ENCODE measurements around the gene PTK6. TPM values are rescaled to one million over a fixed set of nuclear protein-coding genes. Genes with fewer than 3 reads are reported as not detected.
A peak's percentile ranks its signal among the peaks of the same experiment; 100 is the strongest.

PTK6 gene
- total RNA-seq, 1 experiment from 2014 or later = 6.7 TPM

DNA sequence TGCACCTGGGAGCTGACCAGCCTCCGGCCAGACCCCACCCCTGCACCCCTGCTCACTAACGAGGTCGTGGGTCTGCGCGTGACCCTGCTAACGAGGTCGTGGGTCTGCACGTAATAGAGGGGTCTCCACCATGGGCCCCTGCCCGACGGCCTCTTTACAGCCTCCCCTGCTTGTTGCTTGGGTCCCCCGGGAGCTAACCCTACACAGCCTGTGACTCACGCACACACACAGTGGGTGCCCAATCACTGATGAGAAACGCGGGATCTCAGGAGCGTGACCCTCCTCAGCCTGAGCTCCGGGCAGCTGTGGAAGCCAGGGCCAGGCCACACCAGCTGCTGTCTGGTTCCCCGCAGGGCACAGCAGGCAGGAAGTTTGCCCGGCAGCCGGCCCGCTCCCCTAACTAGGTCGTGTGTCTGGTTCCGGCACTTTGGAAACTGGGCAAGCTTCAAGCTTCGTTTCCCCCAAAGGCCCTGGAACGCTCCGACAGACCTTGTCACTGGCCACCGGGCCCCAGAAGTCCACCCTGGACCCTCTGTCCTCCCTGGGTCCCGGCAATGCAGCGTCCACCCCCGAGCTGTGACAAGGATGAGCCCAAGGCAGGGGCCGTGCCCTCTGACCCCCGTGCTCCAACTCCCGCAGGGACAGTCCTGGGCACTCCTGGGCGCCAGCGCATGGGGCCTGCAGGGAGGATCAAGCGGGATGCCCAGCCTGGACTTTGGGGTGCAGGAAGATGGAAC is 767 bp downstream of the PTK6 start:
- TF ChIP-seq EZH2 (IDR thresholded peaks at IDR 0.05) (no peak), FOSL1 (IDR thresholded peaks at IDR 0.05; ENCODE audit: low read depth) (no peak), SP1 (IDR thresholded peaks at IDR 0.05; ENCODE audit: low read depth) (no peak), POLR2AphosphoS5 (IDR thresholded peaks at IDR 0.05; ENCODE audit: low read depth, low read length) (peak; percentile 38; the same call in 1 of the 2 replicates)
- TF ChIP-seq, protein P1, sequence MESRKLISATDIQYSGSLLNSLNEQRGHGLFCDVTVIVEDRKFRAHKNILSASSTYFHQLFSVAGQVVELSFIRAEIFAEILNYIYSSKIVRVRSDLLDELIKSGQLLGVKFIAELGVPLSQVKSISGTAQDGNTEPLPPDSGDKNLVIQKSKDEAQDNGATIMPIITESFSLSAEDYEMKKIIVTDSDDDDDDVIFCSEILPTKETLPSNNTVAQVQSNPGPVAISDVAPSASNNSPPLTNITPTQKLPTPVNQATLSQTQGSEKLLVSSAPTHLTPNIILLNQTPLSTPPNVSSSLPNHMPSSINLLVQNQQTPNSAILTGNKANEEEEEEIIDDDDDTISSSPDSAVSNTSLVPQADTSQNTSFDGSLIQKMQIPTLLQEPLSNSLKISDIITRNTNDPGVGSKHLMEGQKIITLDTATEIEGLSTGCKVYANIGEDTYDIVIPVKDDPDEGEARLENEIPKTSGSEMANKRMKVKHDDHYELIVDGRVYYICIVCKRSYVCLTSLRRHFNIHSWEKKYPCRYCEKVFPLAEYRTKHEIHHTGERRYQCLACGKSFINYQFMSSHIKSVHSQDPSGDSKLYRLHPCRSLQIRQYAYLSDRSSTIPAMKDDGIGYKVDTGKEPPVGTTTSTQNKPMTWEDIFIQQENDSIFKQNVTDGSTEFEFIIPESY (IDR thresholded peaks at IDR 0.05; ENCODE audit: extremely low read depth, insufficient replicate concordance, low read length) = no peak
- no peaks in the 10 kb centered on the region for H4K20me1 ChIP-seq (ENCODE audit: insufficient read depth)
- peak overlapping the region; percentile 97 for H3K27ac ChIP-seq (ENCODE audit: low read depth, low read length)
- peaks cover 41 to 76% of the 10 kb centered on the region in 2 experiments for H3K4me1 ChIP-seq (ENCODE audit: control insufficient read depth in 1 of 2, insufficient read depth in 2 of 2, low read length in 2 of 2)
- ATAC-seq = peak; percentile 6; the same call in 1 of the 2 replicates
- no peak overlapping the region for H2AFZ ChIP-seq (ENCODE audit: low read depth, low read length, poor library complexity, severe bottlenecking)
- ChIA-PET RAD21 (ENCODE audit: low non-redundant PET in 1 of 2, low total read pairs in 2 of 2, uncharacterized antibody in 2 of 2, unreplicated experiment in 2 of 2) (no interaction called here), POLR2A (interaction anchor here (0.9 to 3.3 kb wide), 6 partner anchors 9 to 421 kb away, joined by 3 to 9 read pairs (median 5); partner anchors contain the start of gene PPDPF), CTCF (interaction anchor here (1.0 to 3.2 kb wide), 8 partner anchors 8 to 444 kb away, joined by 3 to 20 read pairs (median 8); partner anchors contain the start of genes PPDPF, PRPF6, SAMD10 and SRMS)
- no peaks in the 10 kb centered on the region for H3K79me2 ChIP-seq (ENCODE audit: insufficient read depth, low read length)
- peak overlapping the region; percentile 76 for H3K9ac ChIP-seq (ENCODE audit: low read length)
- H3K27me3 ChIP-seq (ENCODE audit: insufficient read depth, low read length) = no peaks in the 10 kb centered on the region
- no peaks in the 10 kb centered on the region for H3K9me2 ChIP-seq (ENCODE audit: insufficient read depth)
- H3K4me3 ChIP-seq (replicated peaks in 1 of 2; ENCODE audit: low read depth in 1 of 2, low read length in 2 of 2) = peak overlapping the region; percentile 67
- peak overlapping the region; percentile 99 for H3K4me2 ChIP-seq (ENCODE audit: low read length)
- DNase-seq (ENCODE audit: low read depth, low spot score) = no peak
- intact Hi-C loops (cut with micrococcal nuclease) = loop anchor here (5.0 to 10.0 kb wide), 5 partner anchors 91 to 161 kb away; partner anchors contain the start of genes GMEB2 and TNFRSF6B
- no TSS peak for BruUV-seq (replicated peaks)
- H3K36me3 ChIP-seq (ENCODE audit: control insufficient read depth in 1 of 2, insufficient read depth in 2 of 2, low read length in 2 of 2) = no peaks in the 10 kb centered on the region
- H3K9me3 ChIP-seq (ENCODE audit: control insufficient read depth in 1 of 2, insufficient read depth in 1 of 2, low read depth in 1 of 2, low read length in 2 of 2) = no peaks in the 10 kb centered on the region

Measured in HCT116 (cell line).